Posterior cingulate gyrus (tissue), 11 donors: ENCODE results near the gene COL17A1.

ENCODE experiments used
- DNase-seq, 10 donors: peaks; one replicate each; pipeline versions ENCODE4 v3.0.0 to v3.0.0-alpha.2; 2020 to 2021; ENCODE audit warnings: mixed read lengths in 3 of 10
- intact Hi-C: fragments of 100-400 bp; cut with DNase I; formaldehyde crosslinking; loops from one replicate; pipeline ENCODE4 v1.15.1; 2023

COL17A1 gene

GRCh38 chr10:104005172-104005863 is 80.4 kb downstream of the COL17A1 start:
- DNase-seq, result no peak
- intact Hi-C loops, result no loop called here

- intact Hi-C loops, result no loop called here
- no peak for DNase-seq
These were observed 82.8 kb downstream of the COL17A1 start for GRCh38 chr10:104002911-104003310.

DNA sequence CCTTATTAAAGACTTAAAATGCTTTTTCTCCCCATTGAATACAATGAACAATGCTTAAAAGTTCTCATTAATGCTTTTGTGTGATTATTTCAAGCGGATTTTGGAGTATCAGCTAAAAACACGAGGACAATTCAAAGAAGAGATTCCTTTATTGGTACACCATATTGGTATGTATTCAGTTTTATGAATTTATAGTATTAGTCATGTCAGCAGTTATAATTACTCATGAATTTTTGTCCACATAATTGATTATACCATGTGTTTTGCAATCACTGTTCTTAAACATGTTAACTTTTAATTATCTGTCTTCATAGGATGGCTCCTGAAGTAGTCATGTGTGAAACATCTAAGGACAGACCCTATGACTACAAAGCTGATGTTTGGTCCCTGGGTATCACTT is 86.9 kb downstream of the COL17A1 start:
- no peak for DNase-seq
- intact Hi-C loops, result no loop called here

- intact Hi-C loops, result no loop called here
- DNase-seq, result no peak
These were observed 90.5 kb downstream of the COL17A1 start for GRCh38 chr10:103995134-103995533.

GRCh38 chr10:103991393-103992128 is 94.1 kb downstream of the COL17A1 start:
- intact Hi-C loops, result no loop called here

GRCh38 chr10:103990531-103990930 is 95.1 kb downstream of the COL17A1 start:
- DNase-seq, result no peak
- intact Hi-C loops, result no loop called here

More at GRCh38 chr10:103991393-103992128, 94.1 kb downstream of the COL17A1 start:
- no peak for DNase-seq

DNA sequence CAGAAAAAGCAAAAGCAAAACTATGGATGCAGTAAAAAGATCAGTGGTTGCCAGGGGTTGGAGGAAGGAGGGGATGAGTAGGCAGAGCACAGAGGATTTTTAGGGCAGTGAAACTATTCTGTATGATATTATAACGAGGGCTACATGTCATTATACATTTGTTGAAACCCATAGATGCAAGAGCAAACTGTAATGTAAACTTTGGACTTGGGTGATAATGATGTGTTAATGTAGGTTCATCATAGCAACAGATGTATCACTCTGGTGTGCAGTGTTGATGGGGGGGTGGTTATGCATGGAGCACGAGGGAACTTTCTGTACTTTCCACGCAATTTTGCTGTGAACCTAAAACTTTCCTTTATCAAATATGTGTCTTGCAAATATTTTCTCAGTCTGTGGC is 95.6 kb downstream of the COL17A1 start:
- intact Hi-C loops, result no loop called here
- no peak for DNase-seq

GRCh38 chr10:103986360-103986759 is 99.3 kb downstream of the COL17A1 start:
- intact Hi-C loops, result no loop called here
- peak in 1 of 10 donors; percentile 60 for DNase-seq

GRCh38 chr10:103985726-103986125 is 100.0 kb downstream of the COL17A1 start:
- intact Hi-C loops, result no loop called here

GRCh38 chr10:103983367-103983911 is 102.2 kb downstream of the COL17A1 start:
- intact Hi-C loops, result no loop called here
- no peak for DNase-seq

More at GRCh38 chr10:103985726-103986125, 100.0 kb downstream of the COL17A1 start:
- DNase-seq, result no peak

DNA sequence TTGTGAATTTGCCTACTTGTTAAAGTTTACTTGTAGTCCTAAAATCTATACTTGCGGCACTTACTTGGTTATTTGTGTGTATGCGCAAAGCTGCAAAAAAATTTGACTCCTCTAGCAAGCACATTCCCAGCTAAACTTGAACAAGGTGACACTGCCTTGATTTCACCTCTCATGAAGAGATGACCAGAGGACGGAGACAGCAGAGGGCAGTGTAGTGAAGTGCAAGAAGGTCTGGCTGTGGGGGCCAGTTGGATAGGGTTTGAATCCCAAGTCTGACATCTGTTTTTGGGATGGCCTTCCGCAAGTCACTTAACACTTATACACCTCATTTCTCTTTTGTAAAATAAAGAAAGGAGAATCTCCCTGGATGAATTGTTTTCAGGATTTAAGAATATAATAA is 103.0 kb downstream of the COL17A1 start:
- DNase-seq, result peak in 4 of 10 donors; percentile 14 to 72 (median 49)
- intact Hi-C loops, result no loop called here
